Peyer's patch (tissue), 4 donors: ENCODE data around the gene TM4SF5. TPM values are rescaled to one million over a fixed set of nuclear protein-coding genes. Genes with fewer than 3 reads are reported as not detected.

Experiments used
- DNase-seq, 3 donors: peaks; one replicate each; pipeline ENCODE4 v3.0.0-alpha.2; 2017 to 2019
- H3K27ac ChIP-seq, 4 donors: fragments of 200-600 bp; sonication (generic); one replicate each; pipeline ENCODE4 v1.5.1; 2016 to 2019
- H3K27me3 ChIP-seq, 2 donors: fragments of 200-600 bp; sonication (generic); one replicate each; pipeline ENCODE4 v1.5.1; 2019
- H3K36me3 ChIP-seq, 3 donors: fragments of 200-600 bp; sonication (generic); one replicate each; pipeline ENCODE4 v1.5.1; 2016 to 2019
- H3K4me1 ChIP-seq, 4 donors: fragments of 200-600 bp; sonication (generic); one replicate each; pipeline ENCODE4 v1.5.1; 2016 to 2019
- H3K4me3 ChIP-seq, 4 donors: fragments of 200-600 bp; sonication (generic); 1 replicate in 3 of 4; 2 replicates in 1 of 4; pipeline ENCODE4 v1.5.1; 2016 to 2019; ENCODE audit warnings: mild to moderate bottlenecking in 1 of 4
- H3K9me3 ChIP-seq, 4 donors: fragments of 200-600 bp; sonication (generic); one replicate each; pipeline ENCODE4 v1.5.1; 2016 to 2019; ENCODE audit warnings: mild to moderate bottlenecking in 1 of 4
- POLR2A ChIP-seq, 2 donors: fragments of 450-650 bp; IDR thresholded peaks; one replicate each; pipeline ENCODE4 v1.5.1; 2017; ENCODE audit warnings: antibody characterized with exemption in 2 of 2, mild to moderate bottlenecking in 2 of 2, moderate library complexity in 2 of 2
- total RNA-seq, 4 donors: library from RNA; depleted of rRNA; stranded (reverse); fragments of >200 nt; gene quantifications; one replicate each; pipeline ENCODE4 v1.1.0, GENCODE V29; 2016
- TF ChIP-seq, protein P1 (sequence below), 6 experiments: fragments of 450-650 bp in 4 of 6; fragments of 200-600 bp in 2 of 6; sonication (generic) in 1 of 6; IDR thresholded peaks; one replicate each; pipeline ENCODE4 v1.5.1; 2017 to 2019; ENCODE audit warnings: antibody characterized with exemption in 6 of 6, mild to moderate bottlenecking in 3 of 6, moderate library complexity in 1 of 6

TM4SF5 gene
- total RNA-seq, 4 donors from 2014 or later = 75.3 to 171 (median 163) TPM; not detected in 1

DNA sequence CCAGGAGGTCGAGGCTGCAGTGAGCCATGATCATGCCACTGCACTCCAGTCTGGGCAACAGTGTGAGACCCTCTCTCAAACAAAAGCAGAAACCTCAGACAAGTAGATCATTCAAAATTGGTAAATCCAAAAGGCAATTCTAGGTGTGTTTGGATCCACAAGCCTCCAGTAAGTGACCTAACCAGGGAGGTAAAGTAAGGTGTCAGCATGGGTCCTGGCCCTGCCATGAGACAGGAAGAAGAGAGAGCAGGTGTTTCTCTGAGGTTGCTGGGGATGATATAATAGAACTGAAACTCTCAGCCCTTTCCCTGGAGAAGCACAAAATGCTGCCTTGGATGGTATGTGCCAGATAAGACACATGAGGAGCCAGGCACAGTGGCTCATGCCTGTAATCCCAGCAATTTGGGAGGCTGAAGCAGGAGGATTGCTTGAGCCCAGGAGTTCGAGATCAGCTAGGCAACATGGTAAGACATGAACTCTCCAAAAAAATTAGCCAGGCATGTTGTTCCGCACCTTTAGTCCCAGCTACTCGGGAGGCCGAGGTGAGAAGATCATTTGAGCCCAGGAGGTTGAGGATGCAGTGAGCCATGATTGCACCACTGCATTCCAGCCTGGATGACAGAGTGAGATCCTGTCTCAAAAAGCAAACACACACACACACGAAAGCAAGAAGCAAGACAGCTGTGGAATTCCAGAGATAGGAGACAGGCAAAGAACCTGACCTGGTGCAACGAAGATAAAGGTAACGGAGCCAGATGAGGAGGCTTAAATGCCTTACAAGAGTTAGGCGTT lies 6.5 kb downstream of the TM4SF5 start:
- Histone ChIP-seq H3K4me3 (no peak overlapping the region), H3K4me1 (no peaks in the 10 kb centered on the region), H3K9me3 (no peaks in the 10 kb centered on the region), H3K36me3 (no peaks in the 10 kb centered on the region), H3K27me3 (no peaks in the 10 kb centered on the region), H3K27ac (no peak overlapping the region)
- TF ChIP-seq, protein P1, sequence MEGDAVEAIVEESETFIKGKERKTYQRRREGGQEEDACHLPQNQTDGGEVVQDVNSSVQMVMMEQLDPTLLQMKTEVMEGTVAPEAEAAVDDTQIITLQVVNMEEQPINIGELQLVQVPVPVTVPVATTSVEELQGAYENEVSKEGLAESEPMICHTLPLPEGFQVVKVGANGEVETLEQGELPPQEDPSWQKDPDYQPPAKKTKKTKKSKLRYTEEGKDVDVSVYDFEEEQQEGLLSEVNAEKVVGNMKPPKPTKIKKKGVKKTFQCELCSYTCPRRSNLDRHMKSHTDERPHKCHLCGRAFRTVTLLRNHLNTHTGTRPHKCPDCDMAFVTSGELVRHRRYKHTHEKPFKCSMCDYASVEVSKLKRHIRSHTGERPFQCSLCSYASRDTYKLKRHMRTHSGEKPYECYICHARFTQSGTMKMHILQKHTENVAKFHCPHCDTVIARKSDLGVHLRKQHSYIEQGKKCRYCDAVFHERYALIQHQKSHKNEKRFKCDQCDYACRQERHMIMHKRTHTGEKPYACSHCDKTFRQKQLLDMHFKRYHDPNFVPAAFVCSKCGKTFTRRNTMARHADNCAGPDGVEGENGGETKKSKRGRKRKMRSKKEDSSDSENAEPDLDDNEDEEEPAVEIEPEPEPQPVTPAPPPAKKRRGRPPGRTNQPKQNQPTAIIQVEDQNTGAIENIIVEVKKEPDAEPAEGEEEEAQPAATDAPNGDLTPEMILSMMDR (IDR thresholded peaks at IDR 0.05) = no peak
- no peak for TF ChIP-seq POLR2A (IDR thresholded peaks at IDR 0.05)
- DNase-seq = no peak

DNA sequence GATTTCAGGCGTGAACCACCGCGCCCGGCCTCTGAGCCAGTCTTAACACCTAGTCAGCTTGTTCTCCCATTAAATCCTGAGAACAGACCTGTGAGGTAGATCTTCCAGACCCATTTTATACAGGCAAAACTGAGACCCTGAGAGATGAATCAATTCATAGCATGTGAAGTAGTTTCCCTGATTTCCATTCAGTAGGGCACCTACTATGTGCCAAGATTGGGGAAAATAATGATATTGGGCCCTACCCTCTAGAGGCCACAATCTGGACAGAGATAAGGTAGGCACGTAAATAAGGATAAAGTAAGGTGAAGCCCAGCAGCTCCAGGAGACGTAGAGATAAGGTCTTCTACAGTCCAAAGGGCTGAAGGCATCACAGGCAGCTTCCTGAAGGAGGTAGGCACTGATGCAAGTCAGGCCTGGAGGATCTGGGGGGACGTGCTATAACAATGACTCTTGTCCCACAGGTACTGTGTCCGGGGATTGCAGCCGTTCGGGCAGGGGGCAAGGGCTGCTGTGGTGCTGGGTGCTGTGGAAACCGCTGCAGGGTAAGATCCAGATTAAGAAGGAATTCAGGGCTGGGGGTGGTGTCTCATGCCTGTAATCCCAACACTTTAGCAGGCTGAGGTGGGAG lies 8.8 kb downstream of the TM4SF5 start:
- no peak for DNase-seq
- TF ChIP-seq, protein P1 (IDR thresholded peaks at IDR 0.05) = no peak
- TF ChIP-seq POLR2A (IDR thresholded peaks at IDR 0.05) = no peak
- Histone ChIP-seq H3K27me3 (no peaks in the 10 kb centered on the region), H3K27ac (no peak overlapping the region), H3K36me3 (no peaks in the 10 kb centered on the region), H3K9me3 (no peaks in the 10 kb centered on the region), H3K4me3 (no peak overlapping the region), H3K4me1 (peaks cover 0 to 4% (median 0%) of the 10 kb centered on the region in 4 donors)

DNA sequence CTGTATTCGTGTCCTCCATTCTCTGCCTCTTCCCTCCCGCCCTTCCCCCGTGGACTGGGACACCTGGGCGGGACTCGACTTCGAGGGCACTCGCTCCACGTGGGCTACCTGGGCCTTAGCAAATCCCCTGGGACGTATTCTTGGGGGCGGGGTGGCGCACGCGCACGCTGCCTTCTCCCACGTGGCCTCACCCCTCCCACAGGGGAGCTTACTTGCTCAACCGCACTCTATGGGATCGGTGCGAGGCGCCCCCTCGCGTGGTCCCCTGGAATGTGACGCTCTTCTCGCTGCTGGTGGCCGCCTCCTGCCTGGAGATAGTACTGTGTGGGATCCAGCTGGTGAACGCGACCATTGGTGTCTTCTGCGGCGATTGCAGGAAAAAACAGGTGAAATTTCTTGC lies 11.0 kb downstream of the TM4SF5 start:
- Histone ChIP-seq H3K27ac (no peak overlapping the region), H3K36me3 (no peaks in the 10 kb centered on the region), H3K4me3 (no peak overlapping the region), H3K9me3 (no peaks in the 10 kb centered on the region), H3K4me1 (peaks cover 0 to 25% (median 0%) of the 10 kb centered on the region in 4 donors), H3K27me3 (no peaks in the 10 kb centered on the region)
- DNase-seq = no peak
- no peak for TF ChIP-seq POLR2A (IDR thresholded peaks at IDR 0.05)
- TF ChIP-seq, protein P1 (IDR thresholded peaks at IDR 0.05) = no peak

DNA sequence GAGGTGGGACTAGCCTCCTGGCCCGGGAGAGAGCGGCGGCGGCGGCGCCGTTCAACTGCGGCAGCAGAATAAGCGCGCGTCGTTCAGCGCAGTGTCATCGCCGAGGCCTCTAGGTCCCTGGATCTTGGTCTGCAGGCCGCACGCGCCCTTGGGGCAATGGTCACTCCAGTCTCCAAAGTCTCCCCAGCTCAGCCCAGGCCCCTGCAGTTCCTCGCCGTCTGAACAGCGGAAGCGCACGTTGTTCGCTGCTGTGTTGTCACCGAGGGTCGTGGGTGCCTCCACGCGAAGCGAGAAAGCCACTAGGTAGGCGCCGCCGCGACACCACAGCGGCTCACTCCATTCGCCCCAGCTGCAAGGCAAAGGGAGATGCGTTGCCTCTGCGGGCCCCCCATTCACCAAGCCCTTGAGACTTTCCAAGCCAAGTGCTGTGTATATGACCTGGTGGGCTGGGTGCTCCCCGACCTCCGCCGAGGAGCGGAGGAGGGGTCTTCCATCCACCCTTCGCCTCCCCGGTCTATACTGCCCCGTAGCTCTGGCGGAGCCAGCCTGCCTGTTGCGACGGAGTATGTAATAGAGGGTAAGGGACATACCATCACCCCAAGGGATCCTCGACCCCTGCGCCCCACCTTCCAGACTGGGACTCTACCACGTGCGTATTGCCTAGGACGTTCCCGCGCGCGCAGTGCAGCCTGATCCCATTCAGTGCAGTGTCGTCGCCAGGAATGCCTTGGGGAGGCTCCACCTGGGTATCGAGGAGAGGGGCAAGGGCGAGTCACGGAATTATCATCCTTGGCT lies 13.8 kb downstream of the TM4SF5 start:
- H3K4me1 ChIP-seq = peaks cover 0 to 40% (median 7%) of the 10 kb centered on the region in 4 donors
- TF ChIP-seq, protein P1 (IDR thresholded peaks at IDR 0.05) = no peak
- TF ChIP-seq POLR2A (IDR thresholded peaks at IDR 0.05) = no peak
- H3K9me3 ChIP-seq = no peaks in the 10 kb centered on the region
- H3K4me3 ChIP-seq = peak overlapping the region in 3 of 4 donors; percentile 6 to 25 (median 23)
- no peak for DNase-seq
- no peak overlapping the region for H3K27ac ChIP-seq
- H3K27me3 ChIP-seq = no peaks in the 10 kb centered on the region
- H3K36me3 ChIP-seq = no peaks in the 10 kb centered on the region

DNA sequence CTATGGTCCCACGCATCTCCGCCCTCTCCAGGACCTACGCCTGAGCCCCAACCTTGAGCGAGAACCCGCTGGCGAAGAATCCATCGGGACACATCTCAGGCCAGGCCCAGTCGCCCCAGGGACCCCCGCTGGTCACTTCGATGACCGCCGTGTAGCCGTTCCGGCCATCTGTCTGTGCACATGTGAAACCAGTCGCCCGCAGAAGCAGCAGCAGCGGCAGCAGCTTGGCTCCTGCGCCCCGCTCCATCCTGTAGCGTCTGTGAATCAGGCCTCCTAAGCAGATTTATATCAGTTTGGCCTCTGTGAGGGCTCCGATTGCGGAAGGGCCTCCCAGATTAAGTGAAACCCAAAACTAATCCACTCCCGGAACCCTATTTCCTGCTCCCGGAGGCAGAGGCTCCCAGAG lies 14.4 kb downstream of the TM4SF5 start, which contains the start of gene VMO1:
VMO1 (minus strand) TSS at position 259 of the 406 bp plus-strand sequence; CDS start at position 247, 12 bp downstream.
- Histone ChIP-seq H3K9me3 (no peaks in the 10 kb centered on the region), H3K27me3 (no peaks in the 10 kb centered on the region), H3K4me3 (peak within 1 kb of the TSS in 3 of 4 donors; percentile 6 to 25 (median 23)), H3K4me1 (peaks cover 0 to 40% (median 7%) of the 10 kb centered on the region in 4 donors), H3K27ac (no peak within 1 kb of the TSS), H3K36me3 (no peaks in the 10 kb centered on the region)
- no peak for DNase-seq
- TF ChIP-seq, protein P1 (IDR thresholded peaks at IDR 0.05) = no peak
- no peak for TF ChIP-seq POLR2A (IDR thresholded peaks at IDR 0.05)
